Mononuclear cell (primary cell): Measurements from ENCODE around the gene NLRP1. TPM values are rescaled to one million over a fixed set of nuclear protein-coding genes. Genes with fewer than 3 reads are reported as not detected.

ENCODE experiments used
- H3K27me3 ChIP-seq: 2 replicates; pipeline ENCODE4 v1.6.0; 2011; ENCODE audit warnings: low read length, control low read depth; ENCODE audit not compliant: insufficient read depth
- H3K4me1 ChIP-seq: 2 replicates; pipeline ENCODE4 v1.5.1; 2011; ENCODE audit warnings: mild to moderate bottlenecking, low read length, control low read depth; ENCODE audit not compliant: insufficient read depth
- H3K4me3 ChIP-seq: 2 replicates; pipeline ENCODE4 v1.5.1; 2011; ENCODE audit warnings: mild to moderate bottlenecking, low read length, moderate library complexity
- H3K9me3 ChIP-seq: 2 replicates; pipeline ENCODE4 v1.5.1; 2011; ENCODE audit warnings: low read depth, mild to moderate bottlenecking, control low read depth, low read length
- total RNA-seq: library from RNA; depleted of rRNA; stranded (reverse); fragments of >200 nt; gene quantifications from one replicate; pipeline ENCODE4 v1.2.3, GENCODE V29; 2012

The NLRP1 gene
- total RNA-seq, 1 donor: 118 TPM

DNA sequence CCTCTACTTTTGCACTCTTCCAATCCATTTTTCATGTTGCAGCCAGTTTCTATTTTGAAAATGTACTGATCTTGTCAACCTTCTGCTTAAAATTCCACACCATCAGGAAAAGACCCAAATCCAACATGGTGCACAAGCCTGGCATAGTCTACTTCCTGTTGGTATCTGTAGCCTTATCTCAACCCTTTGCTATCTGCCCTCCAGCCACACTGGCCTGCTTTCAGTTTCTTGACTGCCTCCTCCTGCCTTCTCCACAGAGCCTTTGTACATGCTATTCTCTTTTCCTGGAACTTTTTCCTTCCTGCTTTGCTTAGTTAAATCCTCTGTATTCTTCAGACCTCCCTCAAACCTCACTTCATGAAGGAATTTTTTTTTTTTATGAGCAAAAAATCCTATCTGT lies 31.5 kb downstream of the NLRP1 start:
- no peaks in the 10 kb centered on the region for H3K4me1 ChIP-seq
- no peak overlapping the region for H3K4me3 ChIP-seq
- H3K9me3 ChIP-seq: no peaks in the 10 kb centered on the region
- H3K27me3 ChIP-seq: no peaks in the 10 kb centered on the region

DNA sequence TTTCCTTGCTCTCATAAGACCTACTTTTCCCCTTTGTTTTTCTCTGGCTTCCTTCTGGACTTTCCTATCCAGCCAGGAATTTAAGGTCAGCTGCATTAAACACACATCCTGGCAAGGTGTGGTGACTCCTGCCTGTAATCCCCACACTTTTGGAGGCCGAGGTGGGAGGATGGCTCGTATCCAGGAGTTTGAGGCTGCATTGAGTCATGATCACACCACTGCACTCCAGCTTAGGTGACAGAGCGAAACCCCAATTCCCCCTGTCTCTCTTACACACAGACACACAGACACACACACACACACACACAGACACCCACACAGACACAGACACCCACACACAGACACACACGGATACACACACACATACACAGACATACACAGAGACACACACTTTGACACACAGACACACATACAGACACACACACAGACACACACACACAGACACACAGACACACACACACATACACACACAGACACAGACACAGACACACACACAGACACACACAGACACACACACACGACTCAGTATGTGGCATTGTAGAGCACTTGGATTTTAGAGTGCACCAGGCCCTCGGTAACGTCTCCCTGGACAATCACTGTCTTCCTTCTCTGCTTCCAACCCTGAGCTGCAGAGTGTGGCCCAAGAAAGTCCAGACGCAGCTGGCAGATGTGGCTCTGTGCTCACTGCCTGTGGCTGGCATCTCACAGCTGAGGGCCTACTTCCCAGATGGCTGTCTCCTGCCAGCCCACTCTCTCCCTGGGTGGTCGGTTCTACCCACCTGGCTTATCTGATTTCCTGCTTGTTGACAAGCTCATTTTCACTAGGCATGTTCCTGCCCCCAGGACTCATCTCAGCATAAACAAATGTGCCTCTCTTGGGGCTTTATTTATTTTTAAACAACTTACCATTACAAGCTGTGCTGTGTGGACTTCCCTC lies 39.0 kb downstream of the NLRP1 start:
- Histone ChIP-seq H3K4me1 (no peaks in the 10 kb centered on the region), H3K27me3 (no peaks in the 10 kb centered on the region), H3K4me3 (no peak overlapping the region), H3K9me3 (no peaks in the 10 kb centered on the region)

- Histone ChIP-seq H3K4me1 (no peaks in the 10 kb centered on the region), H3K4me3 (no peak overlapping the region), H3K9me3 (no peaks in the 10 kb centered on the region), H3K27me3 (no peaks in the 10 kb centered on the region)
Measured at GRCh38 chr17:5544115-5544514, 40.2 kb downstream of the NLRP1 start.

- H3K27me3 ChIP-seq: no peaks in the 10 kb centered on the region
- H3K4me1 ChIP-seq: no peaks in the 10 kb centered on the region
- H3K4me3 ChIP-seq: no peak overlapping the region
- no peaks in the 10 kb centered on the region for H3K9me3 ChIP-seq
Measured at GRCh38 chr17:5541610-5542202, 42.6 kb downstream of the NLRP1 start.

DNA sequence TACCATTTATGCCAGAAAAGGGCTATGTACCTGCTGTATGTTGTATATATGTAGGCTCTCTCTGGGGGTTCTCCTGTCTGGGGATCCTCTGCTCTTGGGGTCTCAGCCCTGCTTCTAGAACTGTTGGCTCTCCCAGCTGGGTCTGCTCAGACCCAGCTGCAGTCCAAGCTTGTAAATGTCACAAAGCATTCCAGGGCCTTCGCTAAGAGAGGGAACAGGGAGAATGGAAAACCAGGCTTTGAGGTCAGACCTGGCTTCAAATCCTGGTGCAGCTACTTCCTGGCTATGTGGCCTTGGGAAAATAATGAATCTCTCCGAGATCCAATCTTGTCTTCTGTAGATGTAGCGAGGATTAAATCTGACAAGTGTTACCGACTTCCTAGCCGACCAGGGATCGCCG lies 44.0 kb downstream of the NLRP1 start:
- no peak overlapping the region for H3K4me3 ChIP-seq
- H3K27me3 ChIP-seq: no peaks in the 10 kb centered on the region
- no peaks in the 10 kb centered on the region for H3K4me1 ChIP-seq
- H3K9me3 ChIP-seq: no peaks in the 10 kb centered on the region

GRCh38 chr17:5539286-5539685 lies 45.0 kb downstream of the NLRP1 start:
- H3K4me1 ChIP-seq: no peaks in the 10 kb centered on the region
- no peak overlapping the region for H3K4me3 ChIP-seq
- no peaks in the 10 kb centered on the region for H3K27me3 ChIP-seq
- no peaks in the 10 kb centered on the region for H3K9me3 ChIP-seq

DNA sequence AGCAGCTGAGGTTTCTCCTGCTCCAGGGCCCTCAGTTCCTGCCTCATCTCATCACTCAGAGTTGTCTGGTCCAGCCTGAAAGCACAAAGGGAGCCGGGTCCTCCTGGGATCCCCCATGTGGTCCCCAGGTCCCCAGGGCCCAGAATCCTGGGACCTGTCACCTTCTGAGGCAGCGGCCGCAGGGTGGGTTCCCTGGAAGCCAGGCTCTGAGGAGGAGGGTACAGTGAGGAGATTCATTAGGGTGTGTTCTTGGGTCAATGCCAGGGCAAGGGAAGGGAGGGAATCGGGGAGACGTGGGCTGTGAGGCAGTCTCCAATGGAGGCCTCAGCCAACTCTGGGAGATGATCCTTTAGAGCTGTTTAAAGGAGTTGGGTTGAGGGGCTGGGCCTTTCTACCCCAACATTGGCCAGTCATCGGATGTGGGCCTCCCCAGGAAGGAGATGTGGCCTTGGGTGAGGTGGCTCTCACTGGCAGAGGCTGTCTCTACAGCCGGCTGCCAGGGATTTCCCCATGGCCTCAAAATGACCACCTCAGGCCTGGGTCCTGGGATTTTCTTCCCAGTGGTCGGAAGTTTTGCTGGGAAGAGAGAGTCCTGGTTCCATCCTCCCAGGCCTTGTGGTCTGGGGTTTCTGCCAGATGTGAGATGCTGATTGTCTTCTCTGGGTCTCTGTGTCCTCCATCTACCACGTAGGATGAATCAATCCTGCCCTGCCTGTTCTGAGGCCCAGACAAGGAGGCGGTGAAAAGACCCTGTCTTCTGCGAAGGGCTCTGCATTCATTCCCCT lies 47.3 kb downstream of the NLRP1 start:
- H3K4me1 ChIP-seq: no peaks in the 10 kb centered on the region
- no peak overlapping the region for H3K4me3 ChIP-seq
- H3K27me3 ChIP-seq: no peaks in the 10 kb centered on the region
- H3K9me3 ChIP-seq: no peaks in the 10 kb centered on the region

DNA sequence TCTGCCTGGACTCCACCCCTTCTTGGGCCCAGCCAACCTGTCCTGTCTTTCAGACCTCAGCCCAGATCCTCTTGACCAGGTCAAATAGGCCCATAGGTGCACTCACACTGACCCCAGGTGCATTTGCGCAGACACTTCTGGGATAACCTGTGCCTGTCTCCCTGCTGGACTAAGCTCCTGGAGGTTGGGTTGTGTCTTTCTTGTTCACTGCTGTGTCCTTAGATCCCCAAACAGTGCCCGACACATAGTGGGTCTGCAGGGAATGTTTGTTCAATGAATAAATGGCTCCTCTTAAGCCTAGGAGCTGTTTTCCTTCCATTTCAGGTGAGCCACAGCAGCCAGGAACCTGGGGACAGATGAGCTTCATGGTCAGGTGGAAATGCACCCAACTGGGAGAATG lies 48.9 kb downstream of the NLRP1 start:
- no peaks in the 10 kb centered on the region for H3K9me3 ChIP-seq
- no peaks in the 10 kb centered on the region for H3K4me1 ChIP-seq
- no peaks in the 10 kb centered on the region for H3K27me3 ChIP-seq
- H3K4me3 ChIP-seq: no peak overlapping the region

DNA sequence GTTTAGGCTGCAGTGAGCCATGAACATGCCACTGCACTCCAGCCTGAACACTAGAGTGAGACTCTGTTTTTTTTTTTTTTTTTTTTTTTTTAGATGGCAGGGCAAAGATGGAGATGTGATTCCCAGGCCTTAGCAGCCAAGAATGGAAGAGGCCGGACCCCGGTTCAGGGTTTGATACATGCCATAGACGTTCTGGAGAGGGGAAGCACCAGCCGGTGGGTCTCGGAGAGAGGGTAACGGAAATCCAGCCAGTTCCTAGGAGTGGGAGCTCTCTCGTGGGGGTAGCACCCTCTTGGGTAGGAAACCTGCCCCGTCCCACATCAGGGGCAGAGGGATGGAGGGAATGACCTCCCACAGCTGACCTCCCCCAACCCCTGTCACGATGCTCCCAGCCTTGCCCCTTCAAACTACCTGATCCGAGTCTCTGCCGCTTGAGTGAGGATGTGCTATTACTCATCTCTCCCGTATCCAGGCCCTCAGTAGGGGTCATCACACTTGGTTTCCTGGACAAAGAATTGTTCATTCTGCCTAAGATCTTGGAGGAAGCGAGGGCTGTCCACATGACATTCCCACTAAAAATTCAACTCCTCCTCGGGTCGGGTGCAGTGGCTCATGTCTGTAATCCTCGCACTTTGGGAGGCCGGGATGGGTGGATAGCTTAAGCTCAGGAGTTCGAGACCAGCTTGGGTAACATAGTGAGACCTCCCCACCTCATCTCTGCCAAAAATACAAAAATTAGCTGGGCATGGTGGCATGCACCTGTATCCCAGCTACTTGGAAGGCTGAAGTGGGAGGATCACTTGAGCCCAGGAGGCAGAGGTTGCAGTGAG lies 50.6 kb downstream of the NLRP1 start:
- no peaks in the 10 kb centered on the region for H3K9me3 ChIP-seq
- H3K4me1 ChIP-seq: no peaks in the 10 kb centered on the region
- no peak overlapping the region for H3K4me3 ChIP-seq
- H3K27me3 ChIP-seq: no peaks in the 10 kb centered on the region

- Histone ChIP-seq H3K4me3 (no peak overlapping the region), H3K9me3 (no peaks in the 10 kb centered on the region), H3K4me1 (no peaks in the 10 kb centered on the region), H3K27me3 (no peaks in the 10 kb centered on the region)
Measured at GRCh38 chr17:5532581-5532980, 51.7 kb downstream of the NLRP1 start.

DNA sequence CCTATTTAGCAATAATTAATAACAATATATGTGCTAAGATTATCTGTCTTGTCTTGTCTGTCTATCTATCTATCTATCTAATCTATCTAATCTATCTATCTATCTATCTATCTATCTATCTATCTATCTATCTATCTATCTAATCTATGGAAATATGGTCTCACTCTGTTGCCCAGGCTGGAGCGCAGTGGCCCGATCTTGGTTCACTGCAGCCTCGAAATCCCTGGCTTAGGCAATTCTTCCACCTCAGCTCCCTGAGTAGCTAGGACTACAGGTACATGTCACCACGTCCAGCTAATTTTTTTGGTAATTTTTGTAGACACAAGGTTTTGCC lies 53.3 kb downstream of the NLRP1 start:
- H3K9me3 ChIP-seq: no peaks in the 10 kb centered on the region
- H3K4me1 ChIP-seq: no peaks in the 10 kb centered on the region
- no peaks in the 10 kb centered on the region for H3K27me3 ChIP-seq

DNA sequence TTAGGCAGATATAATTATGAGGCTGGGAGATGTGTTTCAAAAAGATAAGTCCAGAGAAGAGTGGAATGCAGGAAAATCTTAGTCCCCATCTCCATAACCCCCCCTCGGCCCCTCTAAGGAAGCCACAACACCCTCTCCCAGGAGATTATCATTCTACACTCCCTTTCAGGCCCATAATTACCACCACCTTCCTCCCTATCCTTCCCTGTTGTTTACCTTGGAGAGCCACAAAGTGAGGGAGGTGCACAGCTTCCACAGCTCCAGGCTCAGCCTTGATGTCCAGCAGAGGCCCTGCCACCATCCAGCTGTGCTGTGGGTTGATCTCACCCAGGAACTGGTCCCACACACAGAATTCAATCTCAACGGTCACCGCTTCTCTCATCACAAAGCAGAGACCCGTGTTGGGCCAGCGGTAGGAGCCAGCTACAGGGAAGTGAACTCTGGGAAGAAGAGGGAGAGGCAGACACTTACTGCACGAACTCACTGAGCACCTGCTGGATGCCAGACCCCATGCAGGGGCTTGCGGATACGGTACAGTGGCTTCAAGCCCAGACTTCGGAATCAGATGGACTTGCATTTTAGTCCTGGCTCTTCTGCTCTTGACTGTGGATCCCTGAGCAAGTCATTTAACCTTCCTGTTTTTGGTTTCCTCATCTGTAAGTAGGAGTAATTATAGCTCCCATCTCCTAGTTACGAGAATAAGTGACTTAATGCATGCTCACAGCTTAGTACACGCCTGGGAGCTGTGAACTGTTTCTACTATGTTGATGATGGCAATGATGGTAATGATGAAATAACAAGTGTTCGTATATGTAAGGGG lies 53.8 kb downstream of the NLRP1 start:
- Histone ChIP-seq H3K4me3 (no peak overlapping the region), H3K4me1 (no peaks in the 10 kb centered on the region), H3K27me3 (no peaks in the 10 kb centered on the region), H3K9me3 (no peaks in the 10 kb centered on the region)

More for the DNA sequence above, 53.3 kb downstream of the NLRP1 start:
- no peak overlapping the region for H3K4me3 ChIP-seq

GRCh38 chr17:5527601-5528250 lies 56.6 kb downstream of the NLRP1 start:
- H3K27me3 ChIP-seq: no peaks in the 10 kb centered on the region
- H3K9me3 ChIP-seq: no peaks in the 10 kb centered on the region
- H3K4me1 ChIP-seq: no peaks in the 10 kb centered on the region
- no peak overlapping the region for H3K4me3 ChIP-seq
